Mesenteric fat pad (tissue), 1 donor: ENCODE measurements around the gene AHCY. TPM values are rescaled to one million over a fixed set of nuclear protein-coding genes. Genes with fewer than 3 reads are reported as not detected.
A peak's percentile ranks its signal among the peaks of the same experiment; 100 is the strongest.

Source experiments
- DNase-seq: peaks from one replicate; pipeline ENCODE4 v3.0.0-alpha.2; 2020; ENCODE audit warnings: low spot score
- total RNA-seq: library from RNA; stranded (reverse); fragmentation: NEBNext Ultra II Directional; extraction: Animal tissue kit (Norgen Biotek cat#: 25700); gene quantifications from one replicate; pipeline ENCODE4 v1.2.1, GENCODE V29; 2021
- donor health status: DM: yes; HTN: yes; CAD: no.

Gene AHCY
- total RNA-seq, 1 donor from 2014 or later = 56.8 TPM

GRCh38 chr20:34324541-34324940 is 21.4 kb upstream of the AHCY start:
- DNase-seq = no peak

GRCh38 chr20:34322267-34323105 is 19.3 kb upstream of the AHCY start:
- no peak for DNase-seq

GRCh38 chr20:34320861-34321260 is 17.7 kb upstream of the AHCY start:
- no peak for DNase-seq

- no peak for DNase-seq
Measured at GRCh38 chr20:34318609-34319443, 15.7 kb upstream of the AHCY start.

- DNase-seq = no peak
Measured at GRCh38 chr20:34316196-34316814, 13.2 kb upstream of the AHCY start.

GRCh38 chr20:34315236-34315635 is 12.1 kb upstream of the AHCY start:
- no peak for DNase-seq

- DNase-seq = peak; percentile 93
Measured at GRCh38 chr20:34312544-34313217, 9.5 kb upstream of the AHCY start.

- DNase-seq = no peak
Measured at GRCh38 chr20:34312024-34312460, 8.9 kb upstream of the AHCY start.

- no peak for DNase-seq
Measured at GRCh38 chr20:34311118-34312023, 8.2 kb upstream of the AHCY start.

GRCh38 chr20:34310481-34311117 is 7.4 kb upstream of the AHCY start:
- DNase-seq = no peak

- DNase-seq = no peak
Measured at GRCh38 chr20:34309691-34310090, 6.5 kb upstream of the AHCY start.

GRCh38 chr20:34305333-34306230 is 2.4 kb upstream of the AHCY start:
- DNase-seq = no peak

GRCh38 chr20:34302312-34302722 is 838 bp downstream of the AHCY start:
- DNase-seq = no peak

GRCh38 chr20:34301587-34302311 is 1.4 kb downstream of the AHCY start:
- no peak for DNase-seq

- no peak for DNase-seq
Measured at GRCh38 chr20:34300809-34301586, 2.2 kb downstream of the AHCY start.

GRCh38 chr20:34300256-34300806 is 2.8 kb downstream of the AHCY start:
- DNase-seq = no peak
